RWPE1 (cell line): Measurements from ENCODE around the gene WDR70.

ENCODE experiments used
- CTCF ChIA-PET: fragments of 350-600 bp; sonication (Branson Sonifier 250); formaldehyde crosslinking; extraction: SDS; loops from one replicate; lab custom pipeline; 2021; lab: Yijun Ruan, JAX
- POLR2A ChIA-PET: fragments of 400-600 bp; formaldehyde crosslinking; extraction: SDS; loops from one replicate; lab custom pipeline; 2020; ENCODE audit warnings: antibody characterized with exemption; ENCODE audit not compliant: low non-redundant PET; lab: Yijun Ruan, JAX
- DNase-seq: peaks from one replicate; pipeline ENCODE4 v3.0.0; 2012; ENCODE audit warnings: low spot score
- H3K27ac ChIP-seq: fragments of 450-650 bp; 2 replicates; pipeline ENCODE4 v1.5.1; 2017
- TF ChIP-seq, protein P1 (sequence below): fragments of 450-650 bp; conservative IDR thresholded peaks from 2 replicates; pipeline ENCODE4 v1.5.1; 2017; ENCODE audit warnings: low read depth, mild to moderate bottlenecking

The WDR70 gene

GRCh38 chr5:37723162-37723961 is 344.2 kb downstream of the WDR70 start:
- H3K27ac ChIP-seq = no peak overlapping the region
- CTCF ChIA-PET = interaction anchor here (0.6 to 1.1 kb wide), 5 partner anchors 14 to 113 kb away, joined by 3 to 4 read pairs (median 3); no protein-coding TSS in a partner anchor
- POLR2A ChIA-PET = no interaction called here
- DNase-seq = no peak
- TF ChIP-seq, protein P1, sequence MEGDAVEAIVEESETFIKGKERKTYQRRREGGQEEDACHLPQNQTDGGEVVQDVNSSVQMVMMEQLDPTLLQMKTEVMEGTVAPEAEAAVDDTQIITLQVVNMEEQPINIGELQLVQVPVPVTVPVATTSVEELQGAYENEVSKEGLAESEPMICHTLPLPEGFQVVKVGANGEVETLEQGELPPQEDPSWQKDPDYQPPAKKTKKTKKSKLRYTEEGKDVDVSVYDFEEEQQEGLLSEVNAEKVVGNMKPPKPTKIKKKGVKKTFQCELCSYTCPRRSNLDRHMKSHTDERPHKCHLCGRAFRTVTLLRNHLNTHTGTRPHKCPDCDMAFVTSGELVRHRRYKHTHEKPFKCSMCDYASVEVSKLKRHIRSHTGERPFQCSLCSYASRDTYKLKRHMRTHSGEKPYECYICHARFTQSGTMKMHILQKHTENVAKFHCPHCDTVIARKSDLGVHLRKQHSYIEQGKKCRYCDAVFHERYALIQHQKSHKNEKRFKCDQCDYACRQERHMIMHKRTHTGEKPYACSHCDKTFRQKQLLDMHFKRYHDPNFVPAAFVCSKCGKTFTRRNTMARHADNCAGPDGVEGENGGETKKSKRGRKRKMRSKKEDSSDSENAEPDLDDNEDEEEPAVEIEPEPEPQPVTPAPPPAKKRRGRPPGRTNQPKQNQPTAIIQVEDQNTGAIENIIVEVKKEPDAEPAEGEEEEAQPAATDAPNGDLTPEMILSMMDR = 0 out of 2 replicates have a peak, but pooled peaks have one; percentile 16

DNA sequence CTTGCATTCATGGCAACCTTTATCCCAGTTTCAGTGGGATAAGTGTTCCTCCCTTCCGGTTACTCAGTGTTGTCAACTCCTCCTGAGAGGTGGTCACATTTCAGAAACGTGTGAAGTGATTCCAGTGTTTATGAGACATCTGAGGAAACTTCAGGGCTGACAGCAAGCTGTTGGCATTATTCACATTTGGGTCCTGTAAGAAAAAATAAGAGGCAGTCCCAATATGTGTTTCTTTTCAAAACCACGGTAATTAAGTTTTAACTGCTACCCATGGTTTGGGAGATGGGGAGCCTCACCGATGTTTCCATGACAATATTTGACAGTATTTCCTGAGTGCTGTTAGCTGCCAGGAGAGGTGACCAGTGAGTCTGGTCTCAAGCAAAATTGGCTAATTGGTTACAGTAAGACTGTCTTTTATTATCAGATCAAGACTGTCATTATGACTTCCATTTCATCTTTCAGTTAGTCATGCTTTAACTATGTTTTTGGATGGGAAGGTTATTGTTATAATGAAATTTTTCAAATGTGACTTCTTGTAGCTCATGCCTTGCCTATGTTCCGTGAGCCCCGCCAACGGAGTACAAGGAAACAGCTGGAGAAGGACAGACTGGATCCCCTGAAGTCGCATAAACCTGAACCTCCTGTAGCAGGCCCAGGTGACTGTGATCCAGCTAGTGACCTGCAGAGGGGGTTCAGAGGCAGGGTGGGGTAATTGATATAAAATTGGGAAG is 345.4 kb downstream of the WDR70 start:
- POLR2A ChIA-PET = no interaction called here
- TF ChIP-seq, protein P1 = no peak
- DNase-seq = no peak
- CTCF ChIA-PET = interaction anchor here (0.5 to 0.7 kb wide), 2 partner anchors 53 to 452 kb away, joined by 3 to 4 read pairs; no protein-coding TSS in a partner anchor
- H3K27ac ChIP-seq = no peak overlapping the region

- POLR2A ChIA-PET = no interaction called here
- TF ChIP-seq, protein P1 = no peak
- no peak overlapping the region for H3K27ac ChIP-seq
- CTCF ChIA-PET = interaction anchor here (0.5 kb wide), 1 partner anchor 453 kb away, joined by 4 read pairs; no protein-coding TSS in a partner anchor
- DNase-seq = no peak
Measured at GRCh38 chr5:37725185-37725584, 346.1 kb downstream of the WDR70 start.

GRCh38 chr5:37727238-37727637 is 348.1 kb downstream of the WDR70 start:
- CTCF ChIA-PET = interaction anchor here (0.6 to 0.7 kb wide), 2 partner anchors 12 to 131 kb away, joined by 3 read pairs; no protein-coding TSS in a partner anchor
- TF ChIP-seq, protein P1 = no peak
- DNase-seq = no peak
- POLR2A ChIA-PET = no interaction called here
- no peak overlapping the region for H3K27ac ChIP-seq

- H3K27ac ChIP-seq = no peak overlapping the region
- TF ChIP-seq, protein P1 = no peak
- ChIA-PET POLR2A (no interaction called here), CTCF (no interaction called here)
- DNase-seq = no peak
Measured at GRCh38 chr5:37730896-37731455, 351.9 kb downstream of the WDR70 start.

- DNase-seq = no peak
- TF ChIP-seq, protein P1 = no peak
- H3K27ac ChIP-seq = no peak overlapping the region
- ChIA-PET CTCF (interaction anchor here (0.5 to 1.8 kb wide), 2 partner anchors 273 to 321 kb away, joined by 4 to 6 read pairs; no protein-coding TSS in a partner anchor), POLR2A (no interaction called here)
Measured at GRCh38 chr5:37734114-37734513, 355.0 kb downstream of the WDR70 start.
